GM18517 (cell line): ENCODE data around the gene GFRA1.

Experiments used
- ATAC-seq: cut with Tn5 transposase; IDR thresholded peaks from one replicate; pipeline ENCODE4 v1.9.1; 2021; ENCODE audit warnings: mild to moderate bottlenecking, moderate library complexity; ENCODE audit not compliant: unreplicated experiment

GFRA1 gene

DNA sequence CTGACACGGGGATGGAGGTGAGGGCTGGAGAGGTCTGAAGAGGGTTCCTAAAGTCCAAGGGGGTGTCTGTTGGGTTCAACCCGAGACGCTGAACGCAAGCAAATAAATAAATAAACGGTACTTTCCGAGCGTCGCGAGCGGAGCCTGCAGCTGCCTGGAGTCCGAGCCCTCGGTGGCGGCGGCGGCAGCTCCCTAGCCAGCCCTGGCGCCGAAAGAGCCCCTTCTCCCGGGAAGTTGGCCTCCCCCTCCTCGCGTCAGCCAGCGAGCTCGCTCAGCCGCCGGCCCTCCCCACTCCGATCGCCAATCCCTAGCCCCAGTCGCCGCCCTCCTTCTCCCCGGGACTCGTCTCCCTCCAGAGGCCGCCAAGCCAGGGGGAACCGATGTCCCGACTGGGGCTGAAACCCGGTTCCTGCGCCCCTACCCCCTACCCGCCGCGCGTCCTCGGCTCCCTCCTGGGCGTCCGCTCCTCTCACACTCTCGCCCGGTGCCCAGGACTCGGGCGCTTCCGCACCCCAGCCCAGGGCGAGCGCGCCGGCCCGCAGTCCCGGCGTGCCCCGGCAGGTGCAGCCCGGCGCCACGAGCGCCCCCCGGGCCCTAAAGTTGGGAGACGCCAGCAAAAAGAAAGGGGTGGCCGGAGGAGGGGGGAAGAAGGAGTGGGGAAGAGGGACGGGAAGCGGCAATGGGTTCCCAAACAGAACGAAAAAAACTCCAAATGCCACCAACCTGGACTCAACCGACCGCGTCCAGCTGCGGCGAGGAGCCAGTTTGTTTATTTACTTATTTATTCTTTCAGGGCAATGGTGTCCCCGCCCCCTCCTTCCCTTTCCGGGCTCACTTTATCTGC is at the start of gene GFRA1:
TSS of gene GFRA1 (minus strand) at position 767 of the 844 bp plus-strand sequence. CDS start 1,177 bp downstream, outside the sequence.
- ATAC-seq, result no peak

DNA sequence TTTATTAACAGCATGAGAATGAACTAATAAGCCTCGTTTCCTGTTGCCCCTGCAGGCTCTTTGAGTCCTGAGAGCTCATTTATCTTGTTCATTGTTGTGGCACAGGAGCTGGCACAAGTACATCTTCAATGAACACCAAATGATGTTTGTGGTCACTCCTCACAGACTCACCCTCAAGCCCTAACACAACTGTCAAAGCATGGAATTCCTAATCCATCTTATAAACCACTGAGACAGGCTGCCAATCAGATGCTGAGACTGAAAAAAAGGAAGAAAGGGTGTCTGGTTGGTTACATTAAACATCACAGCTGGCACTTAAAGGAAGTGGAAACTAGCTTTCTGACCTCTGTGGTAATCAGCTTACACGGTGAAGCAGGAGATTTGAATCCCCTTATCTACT is 43.5 kb upstream of the GFRA1 start:
- no peak for ATAC-seq

DNA sequence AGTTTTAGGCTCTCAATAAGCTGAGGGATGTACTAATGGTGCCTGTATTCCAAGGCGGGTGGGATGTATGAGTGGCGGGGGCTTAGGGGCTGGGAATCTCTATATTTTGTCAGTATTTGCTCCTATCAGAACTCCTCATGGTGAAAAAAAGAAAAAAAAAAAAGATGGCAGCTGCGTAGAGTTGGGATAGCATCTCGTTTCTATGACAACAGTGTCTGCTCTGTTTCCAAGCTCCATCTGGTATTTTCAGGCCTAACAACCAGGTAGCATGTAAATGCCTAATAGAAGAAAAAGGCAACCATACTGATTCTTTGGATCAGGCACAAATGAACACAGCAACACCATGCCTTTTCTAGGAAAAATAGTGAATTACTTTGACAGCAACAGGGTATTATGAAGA is 39.5 kb upstream of the GFRA1 start:
- no peak for ATAC-seq

DNA sequence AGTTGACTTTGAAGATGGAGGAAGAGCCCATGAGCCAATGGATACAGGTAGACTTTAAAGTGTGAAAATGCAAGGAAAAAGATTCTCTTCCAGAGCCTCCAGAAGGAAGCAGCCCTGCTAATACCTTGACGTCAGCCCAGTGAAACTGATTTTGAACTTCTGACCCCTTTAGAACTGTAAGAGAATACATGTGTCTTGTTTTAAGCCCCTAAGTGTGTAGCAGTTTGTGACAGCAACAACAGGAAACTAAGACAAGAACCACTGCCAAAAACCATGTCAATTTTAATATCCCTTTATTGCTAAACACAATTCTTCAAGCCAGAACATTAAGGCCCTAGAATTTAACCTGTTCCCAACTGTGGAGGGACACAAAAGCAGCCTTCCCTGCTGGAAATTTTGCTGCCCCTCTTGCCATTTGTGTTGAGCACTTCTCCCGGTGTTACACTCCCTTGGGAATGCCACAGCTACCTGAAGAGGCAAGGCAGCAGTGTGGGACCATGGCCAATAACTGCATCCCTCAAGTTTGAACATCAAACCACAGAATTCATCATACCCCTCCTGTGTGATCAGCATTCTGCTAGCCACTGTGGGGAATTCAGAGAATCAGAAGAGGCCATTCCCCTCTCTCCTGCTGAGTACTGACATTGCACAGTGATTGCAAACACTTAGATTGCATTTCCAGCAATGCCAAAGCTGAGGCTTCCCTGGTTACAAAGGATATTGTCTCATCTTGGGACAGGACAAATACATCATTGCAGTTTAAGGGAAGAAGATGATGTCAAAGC is 38.9 kb upstream of the GFRA1 start:
- no peak for ATAC-seq

GRCh38 chr10:116311016-116311415 is 38.0 kb upstream of the GFRA1 start:
- no peak for ATAC-seq

GRCh38 chr10:116307455-116307854 is 34.4 kb upstream of the GFRA1 start:
- ATAC-seq, result no peak

- no peak for ATAC-seq
Observed at GRCh38 chr10:116306847-116307246, 33.8 kb upstream of the GFRA1 start.

- ATAC-seq, result no peak
Observed at GRCh38 chr10:116304923-116305322, 31.9 kb upstream of the GFRA1 start.

- ATAC-seq, result no peak
Observed at GRCh38 chr10:116300542-116300941, 27.5 kb upstream of the GFRA1 start.

DNA sequence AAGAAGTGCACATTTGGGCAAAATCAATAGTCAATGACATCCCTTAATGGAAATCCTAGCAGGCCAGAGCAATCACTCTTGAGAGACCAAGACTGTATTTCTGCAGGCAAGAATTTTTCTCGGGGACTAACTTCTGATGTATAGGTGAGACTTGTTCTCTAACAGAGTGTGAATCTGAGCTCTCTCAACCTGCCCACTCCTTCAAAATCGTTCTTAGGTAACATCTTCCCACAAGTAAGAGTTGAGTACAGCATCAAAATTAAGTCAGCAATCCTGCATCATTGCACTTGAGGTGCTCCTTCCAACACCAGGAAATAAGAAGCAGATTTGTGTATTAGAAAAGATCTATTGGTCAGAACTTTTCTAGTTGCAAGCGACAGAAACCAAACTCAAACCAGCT is 25.6 kb upstream of the GFRA1 start:
- ATAC-seq, result no peak

- ATAC-seq, result no peak
Observed at GRCh38 chr10:116296291-116296721, 23.3 kb upstream of the GFRA1 start.

DNA sequence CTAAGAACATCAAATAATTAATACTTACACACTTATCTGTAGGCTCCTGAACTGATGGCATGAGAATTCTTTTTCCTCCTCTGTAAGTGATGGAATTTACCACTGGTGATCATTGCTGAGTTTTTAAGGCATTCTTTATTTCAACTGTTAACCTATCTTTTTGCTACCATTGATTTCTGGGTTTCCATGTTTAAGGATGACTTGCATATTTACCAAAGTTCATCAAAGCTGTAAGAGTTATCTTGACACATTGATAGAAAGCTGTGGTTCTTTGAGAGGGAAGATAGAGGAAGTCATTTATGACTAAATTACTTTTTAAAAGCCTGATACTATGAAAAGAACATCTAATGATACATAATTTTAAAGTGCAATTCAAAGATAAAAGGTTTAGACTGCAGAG is 19.5 kb upstream of the GFRA1 start:
- ATAC-seq, result no peak

DNA sequence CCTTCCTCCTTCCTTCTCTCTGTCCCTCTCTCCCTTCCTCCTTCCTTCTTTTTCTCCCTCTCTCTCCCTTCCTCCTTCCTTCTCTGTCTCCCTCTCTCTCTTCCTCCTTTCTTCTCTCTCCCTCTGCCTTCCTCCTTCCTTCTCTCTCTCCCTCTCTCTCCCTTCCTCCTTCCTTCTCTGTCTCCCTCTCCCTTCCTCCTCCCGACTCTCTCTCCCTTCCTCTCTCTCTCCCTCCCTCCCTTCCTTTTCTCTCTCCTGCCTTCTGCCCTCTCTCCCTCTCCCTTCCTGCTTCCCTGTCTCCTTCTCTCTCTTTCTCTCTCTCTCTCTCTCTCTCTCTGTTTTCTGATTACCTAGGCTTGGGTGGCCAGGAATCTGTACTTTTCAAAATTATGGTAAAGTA is 16.6 kb upstream of the GFRA1 start:
- ATAC-seq, result no peak

- no peak for ATAC-seq
Observed at GRCh38 chr10:116287906-116288501, 15.0 kb upstream of the GFRA1 start.

DNA sequence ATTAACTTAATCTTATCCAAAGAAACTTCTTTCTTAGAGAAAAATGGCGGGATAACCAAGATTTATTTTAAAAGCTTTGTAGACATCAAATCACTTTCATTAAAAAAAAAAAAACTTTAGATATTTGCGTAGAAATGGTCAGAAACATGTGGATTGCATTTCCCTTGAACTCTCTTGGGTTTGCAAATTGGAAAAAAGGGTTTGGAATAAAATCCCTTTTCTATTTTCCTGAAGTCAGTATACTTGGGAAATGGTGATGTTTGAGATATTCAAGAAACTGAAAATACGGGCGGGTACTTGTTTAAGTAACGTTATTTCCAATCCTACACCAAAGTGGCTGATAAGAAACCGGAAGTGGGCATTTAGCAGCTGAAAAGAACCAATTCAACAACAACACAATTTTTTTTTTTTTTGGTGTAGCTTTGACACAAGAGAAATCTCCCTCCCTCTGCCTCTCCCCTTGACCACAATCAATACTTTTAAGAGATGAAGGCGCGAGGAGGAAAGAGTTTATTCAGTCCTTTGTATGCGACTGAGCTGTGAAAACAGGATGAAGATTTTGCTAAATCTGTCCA is 13.7 kb upstream of the GFRA1 start:
- no peak for ATAC-seq

DNA sequence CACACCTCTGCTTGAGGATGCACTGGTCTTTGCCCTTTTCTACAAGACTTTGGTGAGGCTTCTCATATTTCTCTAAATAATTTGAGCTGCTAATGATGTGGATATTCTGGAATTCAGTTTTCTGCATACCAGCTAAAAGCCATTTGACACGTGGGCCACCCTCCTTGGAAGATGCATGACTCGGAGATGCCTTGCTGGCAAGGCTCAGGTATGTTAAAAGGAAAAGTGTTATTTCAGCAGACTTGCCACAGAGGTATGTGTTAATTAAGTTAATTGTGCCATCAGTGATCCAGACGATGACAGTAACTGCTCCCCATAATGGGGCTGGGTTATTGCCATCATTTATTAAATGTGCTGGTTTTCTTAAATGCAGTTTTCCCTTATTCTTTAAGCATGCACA is 8.8 kb upstream of the GFRA1 start:
- ATAC-seq, result no peak

GRCh38 chr10:116278846-116279245 is 5.8 kb upstream of the GFRA1 start:
- no peak for ATAC-seq

GRCh38 chr10:116276981-116277380 is 4.0 kb upstream of the GFRA1 start:
- ATAC-seq, result no peak

DNA sequence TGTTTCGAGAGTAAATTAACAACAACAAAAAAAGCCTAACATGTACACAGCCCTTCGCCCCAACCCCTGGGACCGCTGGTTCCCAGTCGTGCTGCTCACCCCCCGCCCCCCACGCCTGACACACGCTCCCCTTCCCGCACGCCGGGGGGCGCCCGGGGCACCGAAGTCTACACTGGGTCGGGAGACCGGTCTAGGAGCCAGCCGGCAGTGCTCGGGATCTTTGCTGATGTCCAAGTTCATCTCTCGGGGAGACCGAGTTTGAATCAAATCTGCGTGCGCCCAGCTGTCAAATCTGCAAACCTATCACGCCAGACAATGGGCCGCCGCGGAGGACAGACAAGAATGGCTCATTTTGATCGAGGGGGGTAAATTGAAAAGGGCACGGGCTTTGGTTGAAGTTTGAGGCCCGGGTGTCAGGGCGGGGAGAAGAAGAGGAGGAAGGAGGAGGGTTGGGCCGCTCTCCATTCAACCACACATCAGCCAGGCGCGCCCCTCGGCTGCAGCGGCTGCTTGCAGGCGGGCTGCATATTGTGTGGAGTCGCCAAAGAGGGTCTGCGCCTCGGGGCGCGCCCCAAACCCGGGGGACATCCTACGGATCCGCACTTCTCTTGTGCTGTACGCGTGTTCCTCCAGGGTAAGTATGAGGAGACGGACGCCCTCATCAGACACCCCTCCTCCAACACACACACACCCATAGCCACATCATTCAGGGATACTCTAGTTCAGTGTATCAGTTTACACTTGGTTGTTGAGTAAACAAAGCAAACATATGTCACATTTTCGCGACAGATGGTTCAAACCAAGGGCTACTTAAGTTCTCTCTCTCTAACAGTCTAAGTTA is 1.3 kb upstream of the GFRA1 start:
- ATAC-seq, result no peak
